ENCODE data around the gene C11orf68. TPM values are rescaled to one million over a fixed set of nuclear protein-coding genes. Genes with fewer than 3 reads are reported as not detected.

C11orf68 gene
- total RNA-seq, 1 experiment from 2014 or later: 31.9 TPM

GRCh38 chr11:65921876-65922275, 3.0 kb upstream of the C11orf68 start (continued):
- TF ChIP-seq PREB (CRISPR knock-in tag; IDR thresholded peaks at IDR 0.05; ENCODE audit: borderline replicate concordance) (no peak), JUN (CRISPR knock-in tag; IDR thresholded peaks at IDR 0.05) (no peak), ZSCAN18 (CRISPR knock-in tag; IDR thresholded peaks at IDR 0.05) (no peak), ZNF263 (CRISPR knock-in tag; IDR thresholded peaks at IDR 0.05; ENCODE audit: low read depth) (no peak), ZBTB21 (CRISPR knock-in tag; IDR thresholded peaks at IDR 0.05; ENCODE audit: borderline replicate concordance) (no peak), TEAD1 (CRISPR knock-in tag; IDR thresholded peaks at IDR 0.05) (no peak)

GRCh38 chr11:65921033-65921555, 2.2 kb upstream of the C11orf68 start:
- H3K27ac Mint-ChIP-seq: no peak overlapping the region
- ChIA-PET CTCF (interaction anchor here (0.7 to 1.5 kb wide), 3 partner anchors 11 to 37 kb away, joined by 3 to 6 read pairs (median 3); partner anchors contain the start of gene FIBP), POLR2A (no interaction called here)
- no peaks in the 10 kb centered on the region for H3K27me3 Mint-ChIP-seq (ENCODE audit: low read depth)
- peaks cover 12% of the 10 kb centered on the region for H3K36me3 Mint-ChIP-seq
- no peak for ATAC-seq
- no peak for DNase-seq (ENCODE audit: low spot score)
- H3K4me1 Mint-ChIP-seq: peaks cover 8% of the 10 kb centered on the region; the same call in 1 of the 2 replicates
- peak overlapping the region; percentile 82 for H3K4me3 Mint-ChIP-seq
- H3K9me3 Mint-ChIP-seq: no peaks in the 10 kb centered on the region
- no peak for TF ChIP-seq ESRRA (CRISPR knock-in tag; IDR thresholded peaks at IDR 0.05; ENCODE audit: borderline replicate concordance)
- no peak for TF ChIP-seq ATF1 (CRISPR knock-in tag; IDR thresholded peaks at IDR 0.05)
- TF ChIP-seq FOXJ3 (CRISPR knock-in tag; IDR thresholded peaks at IDR 0.05; ENCODE audit: borderline replicate concordance): no peak
- TF ChIP-seq ZNF416 (CRISPR knock-in tag; IDR thresholded peaks at IDR 0.05): no peak
- TF ChIP-seq ZBTB43 (CRISPR knock-in tag; IDR thresholded peaks at IDR 0.05): no peak
- no peak for TF ChIP-seq ZNF317 (CRISPR knock-in tag; IDR thresholded peaks at IDR 0.05; ENCODE audit: borderline replicate concordance, low read depth)
- TF ChIP-seq AR (CRISPR knock-in tag; IDR thresholded peaks at IDR 0.05): no peak
- no peak for TF ChIP-seq SOX15 (CRISPR knock-in tag; IDR thresholded peaks at IDR 0.05)
- no peak for TF ChIP-seq FOXP4 (CRISPR knock-in tag; IDR thresholded peaks at IDR 0.05)
- TF ChIP-seq PRRX2 (CRISPR knock-in tag; IDR thresholded peaks at IDR 0.05): no peak
- no peak for TF ChIP-seq HMGA2 (CRISPR knock-in tag; IDR thresholded peaks at IDR 0.05)
- no peak for TF ChIP-seq E2F4 (CRISPR knock-in tag; IDR thresholded peaks at IDR 0.05; ENCODE audit: borderline replicate concordance, low read depth)
- no peak for TF ChIP-seq ZNF425 (CRISPR knock-in tag; conservative IDR thresholded peaks at IDR 0.05)
- TF ChIP-seq ZNF121 (CRISPR knock-in tag; IDR thresholded peaks at IDR 0.05): no peak
- TF ChIP-seq MLX (CRISPR knock-in tag; IDR thresholded peaks at IDR 0.05): no peak
- no peak for TF ChIP-seq MYBL2 (CRISPR knock-in tag; IDR thresholded peaks at IDR 0.05)
- TF ChIP-seq PREB (CRISPR knock-in tag; IDR thresholded peaks at IDR 0.05; ENCODE audit: borderline replicate concordance): no peak
